Muscle of leg (tissue), 11 donors: ENCODE results near the gene CDX2. TPM values are rescaled to one million over a fixed set of nuclear protein-coding genes. Genes with fewer than 3 reads are reported as not detected.

Source experiments
- DNase-seq: peaks from one replicate; pipeline ENCODE4 v3.0.0; 2013
- H3K27ac ChIP-seq: one replicate; pipeline ENCODE4 v1.5.1; 2013; ENCODE audit warnings: mild to moderate bottlenecking, low read length, control low read depth
- H3K27me3 ChIP-seq: one replicate; pipeline ENCODE4 v1.6.1; 2013; ENCODE audit warnings: low read length; ENCODE audit not compliant: control insufficient read depth, insufficient read depth
- H3K36me3 ChIP-seq: one replicate; pipeline ENCODE4 v1.6.1; 2013; ENCODE audit warnings: low read length; ENCODE audit not compliant: control insufficient read depth, insufficient read depth
- H3K4me1 ChIP-seq: one replicate; pipeline ENCODE4 v1.6.1; 2013; ENCODE audit warnings: low read length; ENCODE audit not compliant: control insufficient read depth, insufficient read depth
- H3K4me3 ChIP-seq: one replicate; pipeline ENCODE4 v1.5.1; 2013; ENCODE audit warnings: low read length, control low read depth
- H3K9me3 ChIP-seq: replicated peaks from 2 replicates; pipeline ENCODE4 v1.6.1; 2013; ENCODE audit warnings: low read depth, low read length; ENCODE audit not compliant: control insufficient read depth
- WGBS: methylation state at CpG from one replicate; pipeline ENCODE4 v1.1.5; 2013; ENCODE audit warnings: missing lambda C conversion rate; ENCODE audit not compliant: insufficient coverage; 5-methylcytosine and 5-hydroxymethylcytosine counted together
- polyA plus RNA-seq, 8 donors: library from polyadenylated mRNA; unstranded; fragments of 120-200 nt; gene quantifications; one replicate each; pipeline versions ENCODE4 v1.2.1 to v1.2.3, GENCODE V29; 2013; ENCODE audit warnings: inconsistent platforms in 1 of 8, low replicate concordance in 1 of 8; ENCODE audit not compliant: insufficient read length in 8 of 8, insufficient read depth in 1 of 8
- total RNA-seq: library from RNA; stranded (reverse); fragments of 120-200 nt; gene quantifications from one replicate; pipeline ENCODE4 v1.2.4, GENCODE V29; 2013

The CDX2 gene
- total and polyA plus RNA-seq, 9 donors = 0.98 to 5.3 TPM; not detected in 7

DNA sequence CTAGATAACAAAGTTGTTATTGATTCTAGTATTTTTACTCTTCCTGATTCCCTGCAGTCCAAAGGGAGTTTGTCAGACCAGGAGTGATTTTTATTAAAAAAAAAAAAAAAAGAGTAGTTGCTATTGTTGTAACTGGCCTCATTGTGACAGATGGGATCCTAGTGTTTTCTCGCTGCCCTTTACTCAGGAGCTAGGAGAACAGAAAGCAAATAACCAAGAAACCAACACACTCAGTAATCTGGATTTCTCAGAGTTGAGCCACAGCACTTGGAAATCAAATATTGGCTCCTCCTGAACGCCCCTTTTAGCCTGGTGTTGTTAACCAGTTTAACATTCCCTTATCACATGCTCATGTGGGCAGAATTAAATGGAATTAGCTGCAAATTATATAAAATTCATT, 57.6 kb downstream of the CDX2 start:
- H3K27me3 ChIP-seq = peaks cover 66% of the 10 kb centered on the region
- WGBS = no CpG with 5 or more reads among the region's 2 CpGs
- DNase-seq = no peak
- no peaks in the 10 kb centered on the region for H3K4me1 ChIP-seq
- no peak overlapping the region for H3K27ac ChIP-seq
- H3K9me3 ChIP-seq = no peaks in the 10 kb centered on the region
- H3K4me3 ChIP-seq = no peak overlapping the region
- H3K36me3 ChIP-seq = no peaks in the 10 kb centered on the region

Other genes with a start within 250 kb of the CDX2 start
- gene GSX1, start 176.8 kb downstream of the CDX2 start, total RNA-seq = not detected
- not detected for gene GSX1, start 176.8 kb downstream of the CDX2 start, polyA plus RNA-seq
- not detected for gene PDX1, start 49.3 kb downstream of the CDX2 start, total RNA-seq
- 1 to 10 TPM in 1 of 8 donors, under 1 TPM in 1, not detected in 6; 0.32 to 1.1 TPM for gene PDX1, start 49.3 kb downstream of the CDX2 start, polyA plus RNA-seq
- gene URAD, start 19.4 kb upstream of the CDX2 start, total RNA-seq = not detected
- 1 to 10 TPM in 1 of 8 donors, under 1 TPM in 1, not detected in 6; 0.53 to 1.5 TPM for gene URAD, start 19.4 kb upstream of the CDX2 start, polyA plus RNA-seq
- gene FLT3, start 131.3 kb upstream of the CDX2 start, total RNA-seq = 0.18 TPM
- under 1 TPM; 0.08 to 0.32 (median 0.15) TPM for gene FLT3, start 131.3 kb upstream of the CDX2 start, polyA plus RNA-seq
- gene PAN3, start 169.2 kb upstream of the CDX2 start, total RNA-seq = 16.5 TPM
- gene PAN3, start 169.2 kb upstream of the CDX2 start, polyA plus RNA-seq = 10 to 100 TPM; 17.3 to 24.0 (median 19.0) TPM